Activated CD4-positive, alpha-beta T cell treated with anti-CD3 and anti-CD28 coated beads for 1 hour (primary cell): ENCODE results near the gene CST1.

Source experiments
- DNase-seq: peaks from one replicate; pipeline ENCODE4 v3.0.0-alpha.2; 2020

CST1 gene

GRCh38 chr20:23697947-23698346 lies 52.8 kb downstream of the CST1 start:
- no peak for DNase-seq
